H1 (cell line): ENCODE results near the gene MTARC1. TPM values are rescaled to one million over a fixed set of nuclear protein-coding genes. Genes with fewer than 3 reads are reported as not detected.

Source experiments
- CREB1 ChIP-seq: IDR thresholded peaks from 2 replicates; pipeline ENCODE4 v1.6.1; 2012; ENCODE audit warnings: inconsistent platforms
- POLR2A ChIP-seq, 2 experiments: IDR thresholded peaks; 1 replicate in 1 of 2; 2 replicates in 1 of 2; pipeline ENCODE4 v1.6.1; 2011; ENCODE audit warnings: low read depth in 2 of 2, low read length in 2 of 2, mild to moderate bottlenecking in 2 of 2; ENCODE audit errors: control extremely low read depth in 1 of 2
- SIN3A ChIP-seq, 2 experiments: IDR thresholded peaks in 1 of 2; conservative IDR thresholded peaks in 1 of 2; 2 replicates each; pipeline ENCODE4 v1.6.1; 2011 to 2012; ENCODE audit warnings: low read length in 2 of 2, improper control_type of control experiment in 1 of 2, low read depth in 1 of 2, mild to moderate bottlenecking in 1 of 2
- ZNF274 ChIP-seq: IDR thresholded peaks from 2 replicates; pipeline ENCODE4 v1.7.0; 2012; ENCODE audit warnings: low read length, borderline replicate concordance; ENCODE audit errors: extremely low read depth
- polyA plus RNA-seq, 7 experiments: library from polyadenylated mRNA; depleted of rRNA in 3 of 7; stranded (reverse) in 5 of 7; unstranded in 2 of 7; fragments of >200 nt in 5 of 7; fragments of 200-250 nt in 2 of 7; gene quantifications; 1 replicate in 5 of 7; 2 replicates in 1 of 7; 4 replicates in 1 of 7; pipeline versions ENCODE4 v1.2.1 to v1.2.3, GENCODE V29; 2011 to 2013; ENCODE audit warnings: missing spikeins in 2 of 7, mixed read lengths in 2 of 7
- total RNA-seq: library from RNA; stranded (reverse); fragmentation: NEBNext Ultra II Directional; extraction: Animal tissue kit (Norgen Biotek cat#: 25700); gene quantifications from 2 replicates; pipeline ENCODE4 v1.2.1, GENCODE V29; 2021
- TF ChIP-seq, protein P1 (sequence below): fragments of 300-600 bp; sonication (generic); IDR thresholded peaks from 2 replicates; pipeline ENCODE4 v1.7.1; 2012; ENCODE audit warnings: low read length, moderate library complexity, mild to moderate bottlenecking, inconsistent platforms; ENCODE audit not compliant: insufficient replicate concordance

The MTARC1 gene
- total and polyA plus RNA-seq, 2 of the 8 experiments (the other 6 are each of a cell fraction or from before 2014, with no cell fraction given) = 17.2 to 46.2 TPM

DNA sequence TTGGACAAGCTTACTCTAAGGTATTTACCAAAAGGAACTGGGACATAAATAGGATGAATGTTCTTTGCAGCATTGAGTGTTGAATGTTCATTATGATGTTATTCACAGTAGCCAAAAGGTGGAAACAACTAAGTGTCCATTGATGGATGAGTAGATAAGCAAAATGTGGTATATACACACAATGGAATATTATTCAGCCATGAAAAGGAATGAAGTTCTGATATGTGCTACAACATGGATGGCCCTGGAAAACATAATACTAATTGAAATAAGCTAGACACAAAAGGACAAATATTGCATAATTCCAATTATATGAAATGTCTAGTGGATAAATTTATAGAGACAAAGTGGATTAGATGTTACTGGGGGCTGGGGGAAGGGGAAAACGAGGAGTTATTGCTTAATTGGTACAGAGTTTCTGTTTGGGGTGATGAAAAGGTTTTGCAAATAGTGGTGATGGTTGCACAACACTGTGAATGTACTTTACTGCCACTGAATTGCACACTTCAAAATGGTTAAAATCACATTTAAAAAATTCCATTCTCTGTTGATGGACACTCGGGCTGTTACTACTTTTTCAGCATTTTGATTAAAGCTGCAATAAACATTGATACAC, 2.9 kb downstream of the MTARC1 start (continued):
- TF ChIP-seq SIN3A (conservative IDR thresholded peaks at IDR 0.05 in 1 of 2, IDR thresholded peaks at IDR 0.05 in 1 of 2; ENCODE audit: low read depth in 1 of 2, low read length in 2 of 2) = no peak
- TF ChIP-seq CREB1 = no peak
- TF ChIP-seq, protein P1, sequence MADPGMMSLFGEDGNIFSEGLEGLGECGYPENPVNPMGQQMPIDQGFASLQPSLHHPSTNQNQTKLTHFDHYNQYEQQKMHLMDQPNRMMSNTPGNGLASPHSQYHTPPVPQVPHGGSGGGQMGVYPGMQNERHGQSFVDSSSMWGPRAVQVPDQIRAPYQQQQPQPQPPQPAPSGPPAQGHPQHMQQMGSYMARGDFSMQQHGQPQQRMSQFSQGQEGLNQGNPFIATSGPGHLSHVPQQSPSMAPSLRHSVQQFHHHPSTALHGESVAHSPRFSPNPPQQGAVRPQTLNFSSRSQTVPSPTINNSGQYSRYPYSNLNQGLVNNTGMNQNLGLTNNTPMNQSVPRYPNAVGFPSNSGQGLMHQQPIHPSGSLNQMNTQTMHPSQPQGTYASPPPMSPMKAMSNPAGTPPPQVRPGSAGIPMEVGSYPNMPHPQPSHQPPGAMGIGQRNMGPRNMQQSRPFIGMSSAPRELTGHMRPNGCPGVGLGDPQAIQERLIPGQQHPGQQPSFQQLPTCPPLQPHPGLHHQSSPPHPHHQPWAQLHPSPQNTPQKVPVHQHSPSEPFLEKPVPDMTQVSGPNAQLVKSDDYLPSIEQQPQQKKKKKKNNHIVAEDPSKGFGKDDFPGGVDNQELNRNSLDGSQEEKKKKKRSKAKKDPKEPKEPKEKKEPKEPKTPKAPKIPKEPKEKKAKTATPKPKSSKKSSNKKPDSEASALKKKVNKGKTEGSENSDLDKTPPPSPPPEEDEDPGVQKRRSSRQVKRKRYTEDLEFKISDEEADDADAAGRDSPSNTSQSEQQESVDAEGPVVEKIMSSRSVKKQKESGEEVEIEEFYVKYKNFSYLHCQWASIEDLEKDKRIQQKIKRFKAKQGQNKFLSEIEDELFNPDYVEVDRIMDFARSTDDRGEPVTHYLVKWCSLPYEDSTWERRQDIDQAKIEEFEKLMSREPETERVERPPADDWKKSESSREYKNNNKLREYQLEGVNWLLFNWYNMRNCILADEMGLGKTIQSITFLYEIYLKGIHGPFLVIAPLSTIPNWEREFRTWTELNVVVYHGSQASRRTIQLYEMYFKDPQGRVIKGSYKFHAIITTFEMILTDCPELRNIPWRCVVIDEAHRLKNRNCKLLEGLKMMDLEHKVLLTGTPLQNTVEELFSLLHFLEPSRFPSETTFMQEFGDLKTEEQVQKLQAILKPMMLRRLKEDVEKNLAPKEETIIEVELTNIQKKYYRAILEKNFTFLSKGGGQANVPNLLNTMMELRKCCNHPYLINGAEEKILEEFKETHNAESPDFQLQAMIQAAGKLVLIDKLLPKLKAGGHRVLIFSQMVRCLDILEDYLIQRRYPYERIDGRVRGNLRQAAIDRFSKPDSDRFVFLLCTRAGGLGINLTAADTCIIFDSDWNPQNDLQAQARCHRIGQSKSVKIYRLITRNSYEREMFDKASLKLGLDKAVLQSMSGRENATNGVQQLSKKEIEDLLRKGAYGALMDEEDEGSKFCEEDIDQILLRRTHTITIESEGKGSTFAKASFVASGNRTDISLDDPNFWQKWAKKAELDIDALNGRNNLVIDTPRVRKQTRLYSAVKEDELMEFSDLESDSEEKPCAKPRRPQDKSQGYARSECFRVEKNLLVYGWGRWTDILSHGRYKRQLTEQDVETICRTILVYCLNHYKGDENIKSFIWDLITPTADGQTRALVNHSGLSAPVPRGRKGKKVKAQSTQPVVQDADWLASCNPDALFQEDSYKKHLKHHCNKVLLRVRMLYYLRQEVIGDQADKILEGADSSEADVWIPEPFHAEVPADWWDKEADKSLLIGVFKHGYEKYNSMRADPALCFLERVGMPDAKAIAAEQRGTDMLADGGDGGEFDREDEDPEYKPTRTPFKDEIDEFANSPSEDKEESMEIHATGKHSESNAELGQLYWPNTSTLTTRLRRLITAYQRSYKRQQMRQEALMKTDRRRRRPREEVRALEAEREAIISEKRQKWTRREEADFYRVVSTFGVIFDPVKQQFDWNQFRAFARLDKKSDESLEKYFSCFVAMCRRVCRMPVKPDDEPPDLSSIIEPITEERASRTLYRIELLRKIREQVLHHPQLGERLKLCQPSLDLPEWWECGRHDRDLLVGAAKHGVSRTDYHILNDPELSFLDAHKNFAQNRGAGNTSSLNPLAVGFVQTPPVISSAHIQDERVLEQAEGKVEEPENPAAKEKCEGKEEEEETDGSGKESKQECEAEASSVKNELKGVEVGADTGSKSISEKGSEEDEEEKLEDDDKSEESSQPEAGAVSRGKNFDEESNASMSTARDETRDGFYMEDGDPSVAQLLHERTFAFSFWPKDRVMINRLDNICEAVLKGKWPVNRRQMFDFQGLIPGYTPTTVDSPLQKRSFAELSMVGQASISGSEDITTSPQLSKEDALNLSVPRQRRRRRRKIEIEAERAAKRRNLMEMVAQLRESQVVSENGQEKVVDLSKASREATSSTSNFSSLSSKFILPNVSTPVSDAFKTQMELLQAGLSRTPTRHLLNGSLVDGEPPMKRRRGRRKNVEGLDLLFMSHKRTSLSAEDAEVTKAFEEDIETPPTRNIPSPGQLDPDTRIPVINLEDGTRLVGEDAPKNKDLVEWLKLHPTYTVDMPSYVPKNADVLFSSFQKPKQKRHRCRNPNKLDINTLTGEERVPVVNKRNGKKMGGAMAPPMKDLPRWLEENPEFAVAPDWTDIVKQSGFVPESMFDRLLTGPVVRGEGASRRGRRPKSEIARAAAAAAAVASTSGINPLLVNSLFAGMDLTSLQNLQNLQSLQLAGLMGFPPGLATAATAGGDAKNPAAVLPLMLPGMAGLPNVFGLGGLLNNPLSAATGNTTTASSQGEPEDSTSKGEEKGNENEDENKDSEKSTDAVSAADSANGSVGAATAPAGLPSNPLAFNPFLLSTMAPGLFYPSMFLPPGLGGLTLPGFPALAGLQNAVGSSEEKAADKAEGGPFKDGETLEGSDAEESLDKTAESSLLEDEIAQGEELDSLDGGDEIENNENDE = no peak
- no peak for TF ChIP-seq ZNF274
- no peak for TF ChIP-seq POLR2A (IDR thresholded peaks at IDR 0.05; ENCODE audit: control extremely low read depth in 1 of 2, low read depth in 2 of 2, low read length in 2 of 2)
